ENCODE results near the gene TRAF3.
A peak's percentile ranks its signal among the peaks of the same experiment; 100 is the strongest.

Gene TRAF3

DNA sequence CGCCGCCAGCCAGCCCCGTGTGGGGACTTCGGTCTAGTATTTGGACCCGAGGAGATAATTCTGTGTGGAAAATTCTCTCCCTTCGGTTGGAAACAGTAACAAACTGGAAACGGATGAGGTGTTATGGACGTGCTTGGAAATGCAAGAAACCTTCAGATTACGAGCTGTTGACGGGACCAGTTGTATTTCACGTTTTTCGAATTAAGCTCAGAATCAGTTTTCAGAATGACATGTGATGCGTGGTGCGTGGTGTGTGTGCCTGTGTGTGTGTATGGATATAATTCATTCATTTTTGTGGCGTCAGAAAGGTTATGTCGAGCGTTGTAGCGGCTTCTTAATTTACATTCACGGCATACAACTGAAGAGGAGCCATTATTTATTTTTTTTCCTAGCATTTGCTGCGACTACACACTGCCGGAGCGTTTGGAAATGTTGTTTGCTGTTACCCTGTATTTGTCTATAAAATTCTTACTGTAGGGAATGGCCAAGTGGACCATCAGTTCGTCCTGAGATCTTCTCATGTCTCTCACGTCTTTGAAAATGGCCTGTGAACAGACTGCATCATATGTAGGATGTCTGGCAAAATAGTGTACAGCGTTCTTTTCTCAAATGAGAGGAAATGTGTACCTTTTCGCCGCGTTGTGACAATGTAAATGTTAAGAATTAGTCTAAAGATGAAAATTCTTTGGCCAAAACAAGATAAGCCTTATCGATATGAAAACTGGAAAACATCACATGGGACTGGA, 1.3 kb downstream of the TRAF3 start:
- no peak for DNase-seq

DNA sequence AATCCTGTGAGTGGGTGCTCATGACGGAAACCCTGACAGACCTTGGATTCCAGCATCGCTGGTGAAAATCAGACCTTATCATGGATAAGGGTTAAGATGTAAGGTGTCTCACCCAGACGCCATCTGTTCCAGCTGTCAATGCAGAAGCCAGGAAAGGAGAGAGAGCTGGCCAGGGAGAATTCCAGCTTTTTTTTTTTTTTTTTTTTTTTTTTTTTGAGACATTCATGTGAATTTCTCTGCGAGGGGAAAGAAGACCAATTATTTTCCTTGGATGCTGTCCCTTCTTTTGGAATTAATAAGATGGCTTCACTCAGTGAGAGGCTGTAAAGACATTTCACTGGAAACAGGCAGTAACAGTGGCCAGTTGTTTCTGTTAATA, 1.8 kb downstream of the TRAF3 start:
- no peak for DNase-seq

DNA sequence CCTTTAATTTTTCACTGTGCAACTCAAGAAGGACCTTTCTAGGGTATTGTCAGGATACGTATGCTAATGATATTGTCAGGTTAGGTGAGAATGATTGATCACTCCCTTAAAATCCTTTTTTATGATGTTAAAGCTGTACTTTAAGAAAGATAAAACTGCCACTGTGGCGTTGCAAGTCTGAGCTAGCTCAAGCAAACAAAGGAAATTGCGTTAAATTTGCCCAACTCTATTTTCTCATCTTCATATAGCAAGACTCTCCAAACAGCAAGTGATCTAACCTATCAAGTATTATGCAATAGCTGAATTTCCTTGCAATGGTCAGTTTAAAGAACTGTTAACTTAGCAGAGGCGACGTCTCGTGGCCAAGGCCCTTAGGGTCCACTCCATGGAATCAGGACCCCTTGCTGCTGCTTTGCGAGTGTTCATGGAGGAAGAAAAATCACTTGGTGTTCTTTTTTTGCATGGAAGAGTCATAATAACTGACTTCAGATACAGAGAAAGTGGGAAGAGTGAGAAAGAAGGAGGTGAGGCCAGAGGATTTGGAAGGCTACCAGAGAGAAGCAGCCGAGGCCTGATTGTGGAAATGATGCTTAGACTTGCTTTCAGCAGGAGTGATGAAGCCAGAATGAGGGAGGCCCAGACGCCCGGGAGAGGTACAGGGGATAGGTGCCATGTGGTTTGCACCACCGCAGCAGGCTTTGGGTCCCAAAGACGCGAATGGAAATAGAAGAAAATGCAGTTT, 2.5 kb downstream of the TRAF3 start:
- DNase-seq = no peak

DNA sequence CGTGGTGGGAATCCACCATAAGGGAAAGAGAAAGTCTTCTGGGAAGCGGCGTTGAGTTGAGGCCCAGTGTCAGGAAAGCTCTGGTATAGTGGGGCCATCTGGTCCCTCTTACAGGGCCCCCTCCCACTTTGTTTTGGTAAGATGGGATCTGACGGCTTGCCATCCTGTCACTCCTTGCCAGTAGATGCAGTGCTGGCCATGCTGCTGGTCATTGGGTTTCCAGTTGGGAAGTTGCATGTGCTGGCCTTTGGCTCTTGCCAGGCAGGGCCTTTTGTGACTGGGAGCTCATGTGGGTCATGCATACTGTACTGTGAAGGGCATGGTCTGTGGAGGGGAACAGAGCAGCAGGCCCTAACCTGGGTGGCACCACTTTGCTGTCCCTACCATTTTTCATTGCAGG, 3.8 kb downstream of the TRAF3 start:
- no peak for DNase-seq

DNA sequence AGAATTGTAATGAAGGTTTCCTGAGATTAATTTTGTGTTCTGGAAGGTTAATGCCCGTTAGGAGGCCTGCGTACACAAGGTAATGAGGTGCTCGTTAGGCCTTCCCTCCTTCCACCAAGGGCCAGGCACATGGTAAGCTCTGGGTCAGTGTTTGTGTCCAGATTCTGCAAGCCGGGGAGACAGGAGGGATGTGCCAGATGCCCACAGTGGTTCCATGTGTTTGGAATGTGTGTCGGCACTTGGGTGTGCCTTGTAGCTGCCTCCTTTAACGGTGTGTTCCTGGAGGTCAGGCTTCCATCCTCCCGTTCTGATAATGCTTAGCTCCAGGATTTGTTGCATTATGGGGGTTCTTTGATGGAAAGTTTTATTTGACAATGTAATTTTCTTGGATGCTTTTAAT, 5.7 kb downstream of the TRAF3 start:
- DNase-seq = no peak

DNA sequence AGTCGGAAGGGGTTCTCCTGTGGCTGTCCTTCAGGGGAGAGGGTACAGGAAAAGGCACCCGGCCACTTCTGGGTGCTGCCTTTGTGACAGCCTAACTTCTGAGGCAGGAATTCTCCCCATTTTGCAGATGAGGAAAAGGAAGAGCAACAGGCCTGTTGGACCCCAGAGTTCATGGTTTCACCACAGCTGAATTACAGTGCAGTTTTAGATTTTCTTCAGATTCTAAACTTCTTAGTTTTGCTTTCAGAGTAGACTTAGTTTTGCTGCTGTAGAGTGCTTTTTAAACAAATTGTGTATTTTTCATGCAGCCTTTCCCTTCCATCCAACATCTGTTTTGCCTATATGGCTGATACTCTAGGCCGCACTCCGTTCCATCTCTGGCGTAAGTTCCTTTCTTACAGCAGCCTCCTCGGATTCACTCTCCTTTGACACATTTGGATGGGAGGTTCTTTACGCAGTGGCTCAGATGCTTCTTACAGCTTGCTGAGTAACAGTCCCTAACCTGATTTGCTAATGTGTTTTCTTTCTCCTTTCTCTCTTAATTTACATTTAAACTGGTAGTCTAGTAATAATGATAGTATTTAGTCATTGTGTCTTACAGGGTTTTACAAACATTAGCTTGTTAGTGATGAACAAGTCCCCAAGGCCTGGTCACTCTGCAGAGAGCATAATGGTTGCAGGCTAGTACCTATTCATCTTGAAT, 7.8 kb downstream of the TRAF3 start:
- no peak for DNase-seq

DNA sequence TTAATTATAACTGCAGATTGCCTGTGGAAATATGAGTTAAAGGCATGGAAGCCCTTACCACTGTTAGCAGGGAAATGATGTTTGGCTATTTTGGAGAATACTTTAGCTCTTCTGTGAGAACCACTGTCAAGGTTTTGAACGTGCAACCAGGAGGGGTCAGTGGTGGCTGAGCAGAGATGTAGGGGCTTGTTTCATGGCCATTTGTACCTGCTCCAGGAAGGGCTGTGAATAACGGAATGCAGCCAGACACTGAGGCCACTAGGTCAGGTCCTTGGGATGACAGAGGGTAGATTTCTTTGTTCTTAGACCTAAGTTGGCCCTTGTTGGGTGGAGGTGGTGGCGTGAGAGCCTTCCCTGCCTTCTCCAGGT, 8.3 kb downstream of the TRAF3 start:
- DNase-seq = no peak

DNA sequence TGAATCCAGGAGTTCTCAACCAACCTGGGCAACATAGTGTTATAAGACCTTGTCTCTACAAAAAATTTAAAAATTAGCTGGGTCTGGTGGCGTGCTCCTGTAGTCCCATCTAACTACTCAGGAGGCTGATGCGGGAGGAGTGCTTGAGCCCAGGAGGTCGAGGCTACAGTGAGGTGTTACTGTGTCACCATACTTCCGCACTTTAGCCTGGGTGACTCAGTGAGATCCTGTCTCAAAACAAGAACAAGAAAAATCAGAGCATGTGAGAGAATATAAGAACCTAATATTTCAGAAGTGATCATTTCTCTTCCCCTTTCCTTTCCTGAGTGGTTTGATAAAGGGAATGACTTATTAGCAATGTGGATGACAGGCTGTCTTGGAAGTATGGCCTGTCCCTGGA, 9.5 kb downstream of the TRAF3 start:
- DNase-seq = no peak

DNA sequence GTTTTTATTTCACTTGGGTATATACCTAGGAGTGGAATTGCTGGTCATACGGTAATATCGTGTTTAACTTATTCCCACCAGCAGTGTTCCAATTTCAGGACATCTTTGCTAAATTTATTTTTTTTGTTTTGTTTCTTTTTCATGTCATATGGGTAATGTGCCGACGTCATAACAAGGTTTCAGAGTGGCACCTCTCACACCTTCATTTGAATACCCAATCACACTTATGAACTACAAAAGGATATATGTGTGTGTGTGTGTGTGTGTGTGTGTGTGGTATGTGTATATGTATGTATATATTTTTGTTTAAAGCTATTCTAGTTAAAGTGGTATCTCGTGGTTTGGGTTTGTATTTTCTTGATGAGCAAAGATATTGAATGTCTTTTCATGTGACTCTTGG, 12.1 kb downstream of the TRAF3 start:
- no peak for DNase-seq

DNA sequence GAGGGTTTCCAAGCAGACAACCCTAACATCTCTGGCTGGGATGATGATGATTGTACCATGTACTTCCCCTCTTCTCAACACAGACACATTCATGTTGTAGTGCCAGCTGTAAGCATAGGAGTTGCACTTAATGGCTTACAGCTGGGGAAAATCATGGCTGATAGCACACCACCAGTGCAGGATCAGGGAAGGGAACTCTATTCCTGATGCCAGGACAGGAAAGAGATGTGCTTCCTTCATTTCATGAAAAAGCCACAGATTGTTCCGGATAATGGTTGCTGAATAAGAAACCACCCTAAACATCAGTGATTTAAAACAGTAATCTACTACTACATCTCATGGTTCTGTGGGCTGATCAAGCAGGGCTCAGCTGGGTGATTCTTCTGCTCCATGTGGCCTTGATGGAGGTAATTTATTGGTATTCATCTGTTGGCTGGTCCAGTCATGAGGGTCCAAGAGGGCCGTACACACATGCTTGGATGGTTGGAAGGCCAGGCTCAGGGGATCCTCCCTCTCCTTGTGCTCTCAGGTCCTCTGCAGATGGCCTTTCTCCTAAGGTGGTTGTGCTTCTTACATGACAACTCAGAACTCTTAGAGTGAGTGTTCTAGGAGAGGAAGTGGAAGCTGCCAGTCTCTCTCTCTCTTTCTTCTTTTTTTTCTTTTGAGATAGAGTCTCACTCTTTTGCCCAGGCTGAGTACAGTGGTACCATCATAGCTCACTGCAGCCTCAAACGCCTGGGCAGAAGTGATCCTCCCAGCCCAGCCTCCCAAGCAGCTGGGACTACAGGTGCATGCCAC, 16.5 kb downstream of the TRAF3 start:
- DNase-seq = no peak

DNA sequence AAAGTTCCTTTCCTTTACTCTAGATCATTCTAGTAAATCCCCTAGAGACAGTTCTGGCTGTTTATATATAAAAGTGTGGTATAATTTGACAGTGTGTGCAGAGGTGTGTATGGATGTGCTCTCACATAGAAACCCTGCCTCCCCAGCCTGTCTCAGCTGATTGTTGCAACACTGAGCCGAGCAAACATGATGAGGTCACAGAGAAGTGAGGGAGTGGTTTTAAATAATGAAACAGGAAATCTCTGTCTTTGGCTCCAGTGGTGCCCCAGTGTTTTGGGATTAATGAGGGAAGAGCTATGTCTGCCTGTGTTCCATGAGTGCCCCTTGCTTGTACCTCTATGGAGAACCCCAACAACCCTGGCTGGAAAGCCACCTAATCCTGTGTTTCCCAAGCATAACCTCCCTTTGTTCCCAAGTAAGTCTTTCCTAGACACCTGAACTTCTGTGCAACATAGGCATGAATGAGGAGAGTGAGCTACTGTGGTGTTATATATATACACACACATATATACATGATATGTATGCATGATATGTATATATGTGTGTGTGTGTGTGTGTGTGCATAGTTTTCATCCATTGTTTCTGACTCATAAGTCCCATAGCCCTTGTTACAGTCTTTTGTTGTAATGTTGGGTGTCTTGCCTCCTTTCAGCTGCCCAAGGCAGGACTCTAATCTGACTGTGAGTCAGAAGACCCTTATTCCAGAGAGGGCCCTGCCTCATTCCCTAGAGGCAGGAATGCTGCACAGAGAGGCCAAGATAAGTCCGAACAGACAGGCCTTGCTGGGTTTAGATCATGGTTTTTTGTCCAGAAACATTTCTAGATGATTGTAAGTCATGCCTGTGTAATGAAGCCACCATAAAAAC, 18.0 kb downstream of the TRAF3 start:
- DNase-seq = peak; percentile 68

DNA sequence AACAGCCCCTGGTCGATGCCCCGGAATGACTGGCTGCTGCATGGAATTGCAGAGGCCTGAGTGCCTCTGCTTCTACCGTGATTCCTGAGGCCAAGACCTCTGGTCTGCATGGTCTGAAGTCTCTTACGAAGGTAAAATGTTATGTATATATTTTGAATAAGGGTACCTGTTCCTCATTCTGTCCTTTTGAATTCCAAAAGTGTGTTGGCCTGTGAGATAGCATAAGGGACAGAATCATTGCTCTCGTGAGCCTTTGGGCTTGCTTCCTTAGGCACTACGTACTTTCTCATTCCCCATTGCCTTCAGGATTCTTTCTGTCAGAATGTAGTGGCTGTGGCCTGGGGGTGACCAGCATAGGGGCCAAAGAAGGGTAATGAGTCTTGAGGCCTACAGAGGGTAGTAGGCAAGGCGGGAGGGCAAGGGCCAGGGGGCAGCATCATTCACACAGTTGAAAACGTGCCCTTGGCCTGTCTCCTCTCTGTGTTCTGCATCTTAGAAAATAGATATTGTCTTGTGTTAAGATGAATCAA, 19.5 kb downstream of the TRAF3 start:
- no peak for DNase-seq

DNA sequence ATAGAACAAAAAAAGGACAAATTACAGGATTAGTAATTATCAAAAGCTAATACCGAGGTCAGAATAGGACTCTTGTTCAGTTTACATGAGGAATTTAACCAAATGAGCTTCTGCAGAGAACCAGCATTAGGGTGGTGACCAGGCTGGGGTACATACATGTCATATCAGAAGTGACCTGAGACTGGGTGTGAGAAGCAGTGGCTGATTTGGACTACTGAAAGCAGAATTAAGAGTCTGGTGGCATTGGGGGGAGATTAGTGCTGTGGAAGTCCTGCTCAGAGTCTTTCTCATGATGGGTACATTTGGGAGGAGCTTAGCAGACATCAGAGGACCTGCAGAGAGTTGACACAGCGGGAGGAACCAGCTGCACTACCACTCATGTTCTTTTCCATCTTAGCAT, 21.7 kb downstream of the TRAF3 start:
- DNase-seq = no peak

DNA sequence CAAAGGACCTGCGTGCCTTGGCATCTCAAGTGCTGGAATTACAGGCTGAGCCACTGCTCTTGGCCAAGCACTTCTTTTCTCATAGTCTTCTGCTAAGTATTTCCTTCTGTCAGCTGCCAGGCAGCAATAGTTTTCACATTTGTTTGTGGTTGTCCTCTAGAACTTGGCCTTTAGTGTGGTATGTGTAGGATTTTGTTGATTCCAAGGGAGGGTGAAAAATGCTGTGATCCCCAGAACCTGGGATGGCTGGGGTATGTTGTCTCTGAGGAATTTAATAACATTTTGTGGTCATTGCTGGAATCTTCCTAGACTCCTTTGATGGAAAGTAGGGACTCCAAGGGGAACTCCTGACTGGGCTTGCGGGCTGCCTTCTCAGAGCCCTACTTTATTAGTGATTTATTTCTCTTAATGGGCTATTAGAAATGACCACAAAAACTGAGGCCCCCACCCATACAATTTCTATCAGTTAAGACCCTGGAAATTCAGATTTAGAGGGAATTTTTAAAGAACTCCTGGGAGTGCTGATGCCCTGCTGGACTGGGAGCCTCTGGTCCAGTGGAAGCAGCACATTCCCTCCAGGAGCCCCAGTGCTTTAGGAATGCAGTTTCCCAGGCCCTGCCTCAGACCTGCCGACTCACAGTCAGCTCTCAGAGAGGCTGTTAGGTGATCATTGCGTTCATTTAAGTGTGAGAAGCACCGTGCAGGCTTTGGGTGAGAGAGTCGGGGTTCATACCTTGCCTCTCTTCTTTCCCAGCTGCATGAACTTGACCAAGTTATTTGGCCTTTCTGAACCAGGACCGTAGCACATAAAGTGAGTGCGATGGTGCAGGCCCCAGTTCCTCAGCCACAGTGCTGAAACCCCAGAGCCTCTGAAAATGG, 22.7 kb downstream of the TRAF3 start:
- DNase-seq = peak; percentile 44

DNA sequence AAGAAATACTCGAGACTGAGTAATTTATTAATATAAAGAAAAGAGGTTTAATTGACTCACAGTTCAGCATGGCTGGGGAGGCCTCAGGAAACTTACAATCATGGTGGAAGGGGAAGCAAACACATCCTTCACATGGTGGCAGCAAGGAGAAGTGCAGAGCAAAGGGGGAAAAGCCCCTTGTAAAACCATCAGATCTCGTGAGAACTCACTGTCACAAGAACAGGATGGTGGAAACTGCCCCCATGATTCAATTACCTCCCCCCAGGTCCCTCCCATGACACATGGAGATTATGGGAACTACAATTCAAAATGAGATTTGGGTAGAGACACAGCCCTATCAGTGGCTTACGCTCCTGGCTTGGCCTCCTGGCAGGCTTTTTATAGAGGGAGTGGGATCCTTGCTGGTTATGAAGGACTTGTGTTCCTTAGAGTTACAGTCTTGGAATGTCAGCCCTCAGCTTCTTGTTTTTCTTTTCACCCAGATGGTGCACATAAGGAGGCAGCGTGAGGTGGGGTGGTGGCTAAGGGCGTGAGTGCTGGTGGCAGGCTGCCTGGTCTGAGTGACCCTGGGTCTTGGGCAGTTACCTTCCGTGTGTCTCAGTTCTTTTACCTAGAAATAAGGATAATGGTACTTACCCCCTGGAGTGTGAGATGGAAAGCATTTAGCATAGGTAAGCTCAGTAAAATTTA, 25.7 kb downstream of the TRAF3 start:
- no peak for DNase-seq

DNA sequence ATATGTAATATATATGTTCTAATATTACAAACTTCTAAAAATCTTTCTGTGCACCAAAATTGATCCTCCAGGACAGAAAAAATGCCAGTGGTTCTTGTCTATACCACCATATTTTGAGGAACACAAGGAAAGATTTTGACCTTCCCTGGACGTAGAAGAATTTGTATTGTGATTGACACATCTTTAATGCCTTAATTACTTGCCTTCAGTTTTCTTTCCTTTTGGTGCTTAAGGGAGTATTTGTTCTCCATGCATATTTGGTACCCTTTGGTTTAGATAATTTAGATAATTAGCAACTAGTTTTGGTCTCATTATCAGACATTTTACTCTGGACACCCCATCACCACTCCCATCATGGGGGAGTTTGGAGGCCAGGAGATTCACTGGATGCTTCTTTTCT, 27.6 kb downstream of the TRAF3 start:
- DNase-seq = no peak

DNA sequence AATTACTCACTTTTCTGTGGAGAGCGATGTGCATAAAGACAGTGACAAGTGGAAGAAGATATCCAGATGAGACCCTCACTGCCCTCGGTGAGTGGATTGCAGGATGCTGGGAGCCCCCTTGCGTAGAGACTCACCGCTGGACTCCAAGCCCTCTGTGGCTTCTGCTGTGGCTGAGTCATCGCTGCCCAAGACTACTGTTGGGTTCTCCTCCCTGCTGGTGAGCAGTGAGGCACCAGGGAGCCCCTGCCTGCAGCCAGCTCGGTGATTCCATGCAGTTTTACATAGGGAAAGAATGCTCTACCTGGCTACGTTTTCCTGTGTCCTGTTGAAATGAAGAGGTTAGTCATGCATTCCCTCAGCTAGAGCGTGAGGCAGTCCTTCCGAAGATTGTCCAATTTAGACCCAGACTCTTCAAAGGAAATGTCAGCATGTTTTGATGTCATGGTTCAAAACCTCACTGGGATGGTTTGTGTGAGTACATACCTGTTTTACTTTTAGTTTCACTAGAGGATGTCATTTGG, 28.2 kb downstream of the TRAF3 start:
- peak; percentile 33 for DNase-seq

DNA sequence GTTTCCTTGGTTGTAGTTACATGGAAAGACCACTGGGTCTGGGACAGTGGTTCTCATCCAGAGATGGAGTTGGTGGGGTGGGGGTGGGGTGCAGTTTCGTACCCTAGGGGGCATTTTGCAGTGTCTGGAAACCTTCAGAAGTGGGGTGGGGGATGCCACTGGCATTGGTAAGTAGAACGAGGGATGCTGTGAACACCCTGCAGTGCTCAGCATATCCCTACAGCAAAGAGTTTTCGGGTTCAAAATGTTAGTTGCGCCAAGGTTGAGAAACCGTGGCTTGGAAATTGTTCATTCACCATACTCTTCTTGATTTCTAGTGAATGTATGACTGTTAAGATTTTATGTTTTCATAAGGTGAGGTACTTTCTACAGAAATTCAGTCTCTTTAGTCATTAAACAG, 28.7 kb downstream of the TRAF3 start:
- no peak for DNase-seq

DNA sequence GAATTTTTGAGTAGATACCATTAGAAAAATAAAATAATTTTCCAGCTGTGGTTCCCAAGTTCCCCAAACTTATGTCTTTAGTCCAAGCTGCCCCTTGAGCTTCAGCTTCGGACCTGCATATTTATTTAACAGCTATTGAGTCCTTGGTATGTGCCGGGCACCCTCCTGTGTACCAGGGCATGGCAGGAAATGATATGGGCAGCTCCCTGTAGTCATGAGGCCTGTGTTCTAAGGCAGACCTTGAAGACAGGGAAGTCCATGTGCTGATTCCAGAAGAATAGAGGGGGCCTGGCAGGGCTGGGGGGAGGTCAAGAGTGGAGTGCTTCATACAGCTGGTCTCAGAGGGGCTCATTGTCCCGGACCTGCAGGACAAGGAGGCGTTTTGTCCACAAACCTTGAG, 29.2 kb downstream of the TRAF3 start:
- DNase-seq = no peak

DNA sequence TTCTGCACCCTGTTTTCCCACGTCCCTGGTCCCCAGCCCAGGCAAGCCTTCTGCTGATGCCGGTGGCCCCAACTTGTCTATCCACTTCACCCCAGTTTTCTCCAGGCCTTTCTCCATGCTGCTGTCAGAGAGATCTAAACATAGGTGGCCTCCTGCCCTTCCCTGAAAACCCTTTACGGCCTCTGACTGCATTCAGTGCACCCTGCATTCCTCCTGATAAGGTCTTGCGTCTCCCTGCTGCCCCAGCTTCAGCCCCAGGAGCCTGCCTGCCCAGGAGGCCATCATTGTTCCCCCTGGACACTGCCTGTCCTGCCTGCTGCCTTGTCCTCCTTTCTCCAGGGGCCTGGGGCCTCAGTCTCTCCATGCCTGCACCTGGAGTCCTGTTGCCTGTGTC, 29.8 kb downstream of the TRAF3 start:
- no peak for DNase-seq

Data from kidney glomerular epithelial cell (primary cell).